Measurements from ENCODE around the gene CPNE5. TPM values are rescaled to one million over a fixed set of nuclear protein-coding genes. Genes with fewer than 3 reads are reported as not detected.

Gene CPNE5
- polyA plus RNA-seq, 4 donors = 2.0 to 10.8 (median 4.1) TPM

DNA sequence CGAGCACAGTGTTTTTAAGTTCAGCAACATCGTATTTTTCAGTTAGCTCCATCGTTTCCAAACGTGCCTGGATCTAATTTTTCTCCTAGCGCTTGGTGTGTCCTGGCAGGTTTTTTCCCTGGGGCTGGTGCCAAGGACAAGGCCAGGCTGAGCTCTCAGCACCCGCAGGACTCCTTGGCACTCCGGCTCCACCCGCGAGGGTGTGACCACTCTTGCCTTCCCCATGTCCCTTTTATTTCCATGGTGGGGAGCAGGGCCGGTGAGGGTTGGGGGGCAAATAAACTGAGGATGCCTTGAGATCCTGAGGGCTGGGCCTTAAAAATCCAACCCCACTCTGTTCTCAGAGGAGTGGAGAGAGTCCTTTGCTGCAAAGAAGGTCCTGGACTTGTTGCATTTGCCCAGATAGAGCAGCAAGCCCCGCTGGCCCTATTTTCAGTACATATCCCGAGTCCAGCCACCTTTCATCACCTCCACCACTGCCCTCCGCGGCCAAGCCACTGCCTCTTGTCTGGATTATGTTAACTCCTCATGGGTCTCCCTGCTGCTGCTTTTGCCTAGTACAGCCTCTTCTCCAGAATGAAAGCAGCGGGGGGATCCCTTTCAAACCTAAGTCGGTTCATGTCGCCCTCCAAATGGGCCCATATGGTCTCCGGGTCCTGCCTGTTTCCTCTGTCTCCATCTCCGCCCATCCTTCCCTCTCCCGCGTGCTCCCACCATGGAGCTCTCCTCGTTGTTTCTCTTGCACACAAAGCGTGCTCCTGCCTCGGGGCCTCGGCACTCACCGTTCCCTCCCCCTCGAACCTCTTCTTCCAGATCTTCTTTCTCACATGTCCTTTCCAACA, 146.2 kb downstream of the CPNE5 start:
- Histone ChIP-seq H3K27me3 (ENCODE audit: control insufficient read depth in 3 of 3, insufficient read depth in 3 of 3, low read length in 3 of 3) (no peaks in the 10 kb centered on the region), H3K36me3 (ENCODE audit: control insufficient read depth in 3 of 3, insufficient read depth in 2 of 3, low read depth in 1 of 3, low read length in 3 of 3) (no peaks in the 10 kb centered on the region), H3K9me3 (ENCODE audit: control insufficient read depth in 2 of 2, insufficient read depth in 1 of 2, low read depth in 1 of 2, low read length in 1 of 2) (peaks cover 0 to 9% of the 10 kb centered on the region in 2 donors), H3K27ac (ENCODE audit: low read depth in 1 of 3, low read length in 2 of 3) (no peak overlapping the region), H3K4me1 (ENCODE audit: control insufficient read depth in 3 of 3, insufficient read depth in 2 of 3, low read depth in 1 of 3, low read length in 2 of 3) (peaks cover 0 to 2% (median 2%) of the 10 kb centered on the region in 3 donors), H3K4me3 (ENCODE audit: low read depth in 1 of 3, low read length in 3 of 3) (no peak overlapping the region)
- 63 to 83% (median 73%) methylated on average over 27 of the region's 27 CpGs for WGBS, 3 donors
- FAIRE-seq = no peak
- peak in 1 of 2 donors; percentile 54 for DNase-seq

GRCh38 chr6:36692220-36692619, 147.0 kb downstream of the CPNE5 start:
- no peak overlapping the region for H3K27ac ChIP-seq (ENCODE audit: low read depth in 1 of 3, low read length in 2 of 3)

DNA sequence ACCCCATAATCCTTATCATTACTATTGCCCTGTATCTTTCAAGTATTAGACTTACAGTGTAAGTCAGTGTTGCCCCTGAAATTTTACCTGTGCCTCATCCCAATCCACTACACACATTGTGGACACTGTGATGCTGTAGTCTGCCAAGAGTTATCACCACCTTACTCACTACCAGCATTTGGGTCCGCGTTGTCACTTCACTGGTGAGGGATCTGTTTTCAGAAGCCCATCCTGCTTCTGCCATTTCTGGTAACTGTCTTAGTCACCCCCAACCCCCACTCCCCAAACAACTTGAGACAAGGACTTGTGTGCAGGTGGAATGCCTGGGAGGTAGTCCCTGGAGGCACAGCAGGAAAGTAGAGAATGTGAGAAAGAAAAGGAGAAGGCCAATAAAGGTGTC, 147.6 kb downstream of the CPNE5 start:
- H3K27me3 ChIP-seq (ENCODE audit: control insufficient read depth in 3 of 3, insufficient read depth in 3 of 3, low read length in 3 of 3) = no peaks in the 10 kb centered on the region
- peaks cover 0 to 9% of the 10 kb centered on the region in 2 donors for H3K9me3 ChIP-seq (ENCODE audit: control insufficient read depth in 2 of 2, insufficient read depth in 1 of 2, low read depth in 1 of 2, low read length in 1 of 2)
- peaks cover 0 to 2% (median 0%) of the 10 kb centered on the region in 3 donors for H3K4me1 ChIP-seq (ENCODE audit: control insufficient read depth in 3 of 3, insufficient read depth in 2 of 3, low read depth in 1 of 3, low read length in 2 of 3)
- H3K4me3 ChIP-seq (ENCODE audit: low read depth in 1 of 3, low read length in 3 of 3) = no peak overlapping the region
- H3K27ac ChIP-seq (ENCODE audit: low read depth in 1 of 3, low read length in 2 of 3) = no peak overlapping the region
- H3K36me3 ChIP-seq (ENCODE audit: control insufficient read depth in 3 of 3, insufficient read depth in 2 of 3, low read depth in 1 of 3, low read length in 3 of 3) = peaks cover 4 to 10% (median 5%) of the 10 kb centered on the region in 3 donors
- DNase-seq (no peak), FAIRE-seq (no peak)
- 95 to 100% (median 95%) methylated on average over 2 of the region's 2 CpGs for WGBS, 3 donors

More at GRCh38 chr6:36692220-36692619, 147.0 kb downstream of the CPNE5 start:
- no peak overlapping the region for H3K4me3 ChIP-seq (ENCODE audit: low read depth in 1 of 3, low read length in 3 of 3)
- no peak for DNase-seq
- peaks cover 0 to 2% (median 0%) of the 10 kb centered on the region in 3 donors for H3K4me1 ChIP-seq (ENCODE audit: control insufficient read depth in 3 of 3, insufficient read depth in 2 of 3, low read depth in 1 of 3, low read length in 2 of 3)
- peaks cover 0 to 4% (median 0%) of the 10 kb centered on the region in 3 donors for H3K36me3 ChIP-seq (ENCODE audit: control insufficient read depth in 3 of 3, insufficient read depth in 2 of 3, low read depth in 1 of 3, low read length in 3 of 3)
- 58 to 61% (median 59%) methylated on average over 3 of the region's 3 CpGs for WGBS, 3 donors
- H3K27me3 ChIP-seq (ENCODE audit: control insufficient read depth in 3 of 3, insufficient read depth in 3 of 3, low read length in 3 of 3) = no peaks in the 10 kb centered on the region
- peaks cover 0 to 9% of the 10 kb centered on the region in 2 donors for H3K9me3 ChIP-seq (ENCODE audit: control insufficient read depth in 2 of 2, insufficient read depth in 1 of 2, low read depth in 1 of 2, low read length in 1 of 2)
- FAIRE-seq = no peak

DNA sequence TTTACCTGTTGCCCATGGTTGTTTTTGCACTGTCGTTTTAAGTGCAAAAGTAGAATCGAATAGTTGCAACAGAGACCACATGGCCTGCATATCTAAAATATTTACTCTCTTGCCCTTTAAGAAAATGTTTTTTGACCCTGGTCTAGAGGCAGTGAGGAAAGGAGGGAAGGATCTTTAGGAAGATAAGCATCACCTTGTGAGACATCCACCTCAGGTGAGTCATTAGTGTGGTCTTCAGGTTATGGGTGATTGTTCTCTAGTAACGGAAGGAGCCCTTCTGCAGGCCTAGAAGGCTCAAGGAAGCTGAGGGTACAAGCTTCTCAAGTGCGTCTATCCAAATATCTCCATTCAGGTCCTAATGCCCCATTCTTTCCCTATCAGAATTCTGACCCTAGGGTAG, 148.2 kb downstream of the CPNE5 start:
- Histone ChIP-seq H3K4me1 (ENCODE audit: control insufficient read depth in 3 of 3, insufficient read depth in 2 of 3, low read depth in 1 of 3, low read length in 2 of 3) (peaks cover 0 to 2% (median 0%) of the 10 kb centered on the region in 3 donors), H3K36me3 (ENCODE audit: control insufficient read depth in 3 of 3, insufficient read depth in 2 of 3, low read depth in 1 of 3, low read length in 3 of 3) (peaks cover 8 to 16% (median 9%) of the 10 kb centered on the region in 3 donors), H3K9me3 (ENCODE audit: control insufficient read depth in 2 of 2, insufficient read depth in 1 of 2, low read depth in 1 of 2, low read length in 1 of 2) (peaks cover 0 to 9% of the 10 kb centered on the region in 2 donors), H3K4me3 (ENCODE audit: low read depth in 1 of 3, low read length in 3 of 3) (no peak overlapping the region), H3K27ac (ENCODE audit: low read depth in 1 of 3, low read length in 2 of 3) (no peak overlapping the region), H3K27me3 (ENCODE audit: control insufficient read depth in 3 of 3, insufficient read depth in 3 of 3, low read length in 3 of 3) (no peaks in the 10 kb centered on the region)
- FAIRE-seq (no peak), DNase-seq (no peak)
- 88 to 92% (median 91%) methylated on average over 4 of the region's 4 CpGs for WGBS, 3 donors

Other genes starting within 250 kb of the CPNE5 start
- gene SRSF3, start 245.1 kb downstream of the CPNE5 start, polyA plus RNA-seq = 100 to 1,000 TPM; 115 to 400 (median 219) TPM
- gene CDKN1A, start 160.7 kb downstream of the CPNE5 start, polyA plus RNA-seq = 100 to 1,000 TPM in 3 of 4 donors, 10 to 100 TPM in 1; 96.8 to 464 (median 292) TPM
- gene RAB44, start 141.6 kb downstream of the CPNE5 start, polyA plus RNA-seq = under 1 TPM in 3 of 4 donors, not detected in 1; 0.07 to 0.22 (median 0.18) TPM
- gene PPIL1, start 35.4 kb upstream of the CPNE5 start, polyA plus RNA-seq = 10 to 100 TPM in 2 of 4 donors, 1 to 10 TPM in 2; 8.1 to 37.3 (median 19.2) TPM
- gene C6orf89, start 46.5 kb upstream of the CPNE5 start, polyA plus RNA-seq = 10 to 100 TPM in 2 of 4 donors, 1 to 10 TPM in 2; 6.5 to 38.7 (median 18.8) TPM
- 1 to 10 TPM in 1 of 4 donors, under 1 TPM in 2, not detected in 1; 0.09 to 2.3 (median 0.27) TPM for gene PI16, start 115.3 kb upstream of the CPNE5 start, polyA plus RNA-seq
- gene MTCH1, start 146.8 kb upstream of the CPNE5 start, polyA plus RNA-seq = 100 to 1,000 TPM; 122 to 134 (median 124) TPM
- gene FGD2, start 166.2 kb upstream of the CPNE5 start, polyA plus RNA-seq = 10 to 100 TPM in 1 of 4 donors, 1 to 10 TPM in 3; 1.1 to 11.6 (median 7.3) TPM

All from small intestine (tissue), 7 donors.